Left colon (tissue), 2 donors: Measurements from ENCODE around the gene NDP. TPM values are rescaled to one million over a fixed set of nuclear protein-coding genes. Genes with fewer than 3 reads are reported as not detected.
"Not testable (repeated sequence)": the region's sequence is repeated elsewhere in the genome, so short reads cannot be mapped to it uniquely, and the experiment has no call there.

ENCODE experiments used
- ATAC-seq: fragments of 200-7000 bp; cut with Tn5 transposase; one replicate; pipeline ENCODE4 v1.9.1; 2020; ENCODE audit warnings: mild to moderate bottlenecking, moderate library complexity
- DNase-seq, 2 donors: peaks; one replicate each; pipeline ENCODE4 v3.0.0-alpha.2; 2020
- intact Hi-C, 2 donors: fragments of 100-400 bp; cut with DNase I in 1 of 2; cut with micrococcal nuclease in 1 of 2; formaldehyde crosslinking; loops; one replicate each; pipeline versions ENCODE4 v1.11.2 to v1.14.0; 2022; cut with DNase I, micrococcal nuclease
- total RNA-seq, 2 donors: library from RNA; stranded (reverse); fragmentation: NEBNext Ultra II Directional; extraction: Animal tissue kit (Norgen Biotek cat#: 25700); gene quantifications; one replicate each; pipeline ENCODE4 v1.2.1, GENCODE V29; 2021
- donor health status: DM: no; HTN: no; CAD: no.
- donor health status: DM: yes; HTN: yes; CAD: no.

Gene NDP
- total RNA-seq, 2 donors from 2014 or later: 0.17 TPM; not detected in 1

DNA sequence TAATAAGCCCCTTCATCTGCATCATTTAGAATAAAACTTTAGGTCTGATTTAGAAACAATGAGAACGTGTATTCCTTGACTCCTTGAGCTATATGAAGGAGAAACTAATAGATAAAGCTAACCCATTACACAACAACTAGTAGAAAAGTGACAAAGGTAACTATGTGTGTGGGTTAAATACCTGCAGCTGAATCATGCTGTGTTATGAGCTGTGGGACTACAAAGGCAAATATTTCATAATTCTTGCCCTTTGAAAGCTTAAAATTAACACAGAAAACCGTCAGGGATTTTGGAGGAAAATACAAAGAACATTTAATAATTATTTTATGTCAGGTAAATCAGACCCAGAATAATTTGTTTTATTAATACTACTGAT is 898 bp upstream of the NDP start:
- intact Hi-C loops: no loop called here
- DNase-seq (no peak), ATAC-seq (no peak)

- DNase-seq (no peak), ATAC-seq (peak; percentile 20)
- intact Hi-C loops: no loop called here
These were observed 926 bp downstream of the NDP start for GRCh38 chrX:43971966-43972961.

- DNase-seq (no peak), ATAC-seq (no peak)
- intact Hi-C loops: no loop called here
These were observed 2.7 kb downstream of the NDP start for GRCh38 chrX:43970528-43970927.

GRCh38 chrX:43969504-43970501 is 3.4 kb downstream of the NDP start:
- peak; percentile 45 for ATAC-seq
- no peak for DNase-seq
- intact Hi-C loops: no loop called here

GRCh38 chrX:43968359-43968781 is 4.8 kb downstream of the NDP start:
- DNase-seq (no peak), ATAC-seq (no peak)
- intact Hi-C loops: no loop called here

DNA sequence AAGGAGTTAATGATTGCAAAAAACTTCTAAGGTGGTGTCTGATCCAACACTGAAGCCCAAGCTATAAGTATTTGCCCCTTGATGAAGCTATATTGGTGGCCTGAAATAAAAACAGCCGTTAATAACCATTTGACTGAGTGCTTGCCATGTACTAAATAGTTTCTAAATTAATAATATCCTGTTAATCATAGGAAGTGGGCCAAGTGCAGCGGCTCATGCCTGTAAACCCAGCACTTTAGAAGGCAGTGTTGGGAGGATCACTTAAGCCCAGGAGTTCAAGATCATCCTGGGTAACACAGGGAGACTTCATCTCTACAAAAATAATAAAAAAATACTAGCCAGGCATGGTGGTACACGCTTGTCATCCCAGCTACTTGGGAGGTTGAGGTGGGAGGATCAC is 8.3 kb downstream of the NDP start:
- ATAC-seq (no peak), DNase-seq (no peak)
- intact Hi-C loops: loop anchor here in 1 of 2 donors (5.0 kb wide), 2 partner anchors 282 to 1222 kb away; no protein-coding TSS in a partner anchor

DNA sequence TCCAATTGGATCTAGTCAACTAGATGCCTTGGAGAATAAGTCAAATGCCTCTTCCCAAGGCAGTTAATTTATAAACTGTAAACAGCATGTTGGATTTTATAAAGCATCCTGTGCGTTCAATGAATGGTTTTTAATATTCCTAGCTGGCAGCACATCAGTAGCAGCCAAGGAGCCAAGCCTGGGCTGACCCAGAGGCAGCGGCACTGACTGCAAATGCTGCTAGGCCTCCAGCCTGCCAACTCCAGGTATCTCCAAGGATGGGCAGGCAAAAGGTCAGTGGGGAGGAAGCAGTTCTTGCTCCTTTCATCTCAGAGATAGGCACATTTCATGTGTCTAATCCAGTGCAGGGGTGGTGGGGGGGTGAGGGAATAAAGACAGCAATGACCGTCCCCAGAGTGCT is 9.5 kb downstream of the NDP start:
- no peak for DNase-seq
- no peak for ATAC-seq
- intact Hi-C loops: loop anchor here in 1 of 2 donors (5.0 kb wide), 2 partner anchors 284 to 1224 kb away; no protein-coding TSS in a partner anchor

DNA sequence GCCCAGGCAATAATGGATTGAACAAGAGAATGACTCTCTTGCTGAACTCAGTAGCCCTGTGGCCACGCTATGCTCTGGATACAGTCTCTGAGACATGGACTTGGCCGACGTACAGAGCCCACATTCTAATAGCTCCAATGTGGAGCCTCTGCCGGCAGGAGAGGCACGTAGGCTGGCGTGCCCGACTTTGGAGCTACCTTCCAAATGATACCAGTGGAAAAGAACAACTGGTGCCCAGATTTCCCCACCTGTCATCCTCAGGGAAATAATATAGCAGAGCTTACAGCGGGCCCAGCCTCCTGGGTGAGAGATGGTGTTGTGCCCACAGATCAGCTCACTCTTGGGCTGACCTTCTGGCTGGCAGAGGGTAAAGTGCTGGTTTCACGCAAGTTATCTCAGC is 10.6 kb downstream of the NDP start:
- no peak for ATAC-seq
- intact Hi-C loops: loop anchor here in 1 of 2 donors (5.0 kb wide), 2 partner anchors 285 to 1225 kb away; no protein-coding TSS in a partner anchor
- DNase-seq: no peak

- no peak for DNase-seq
- ATAC-seq: no peak
- intact Hi-C loops: loop anchor here in 1 of 2 donors (5.0 kb wide), 2 partner anchors 286 to 1226 kb away; no protein-coding TSS in a partner anchor
These were observed 11.5 kb downstream of the NDP start for GRCh38 chrX:43961699-43962098.

GRCh38 chrX:43958529-43958928 is 14.7 kb downstream of the NDP start:
- DNase-seq: no peak

DNA sequence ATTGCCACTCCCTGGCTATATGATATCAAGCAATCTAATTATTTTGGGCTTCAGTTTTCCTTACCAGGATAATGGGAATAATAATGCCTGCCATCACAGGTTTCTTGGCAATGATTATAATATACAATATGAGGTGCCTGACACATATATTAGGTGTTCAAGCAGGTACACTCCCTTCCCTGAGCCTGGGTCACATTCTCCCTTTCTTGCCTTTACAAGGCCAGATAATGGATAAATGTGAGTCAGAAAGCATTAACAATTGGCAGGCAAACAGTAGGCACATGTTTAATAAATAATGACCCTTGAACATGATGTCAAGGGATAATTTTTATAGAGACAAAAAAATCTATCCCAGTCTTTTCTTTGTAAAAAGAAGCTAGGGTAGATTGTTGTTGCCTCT is 17.2 kb downstream of the NDP start:
- intact Hi-C loops: no loop called here
- DNase-seq: no peak
- ATAC-seq: no peak

More at GRCh38 chrX:43958529-43958928, 14.7 kb downstream of the NDP start:
- ATAC-seq: peak; percentile 97
- intact Hi-C loops: no loop called here

- ATAC-seq: no peak
- intact Hi-C loops: no loop called here
These were observed 20.0 kb downstream of the NDP start for GRCh38 chrX:43953218-43953617.

GRCh38 chrX:43949669-43950068 is 23.5 kb downstream of the NDP start:
- peak; percentile 59 for ATAC-seq
- peak; percentile 27 to 34 for DNase-seq
- intact Hi-C loops: no loop called here

More at GRCh38 chrX:43953218-43953617, 20.0 kb downstream of the NDP start:
- no peak for DNase-seq

- DNase-seq (no peak), ATAC-seq (no peak)
- intact Hi-C loops: no loop called here
These were observed 32.2 kb downstream of the NDP start for GRCh38 chrX:43940816-43941474.

DNA sequence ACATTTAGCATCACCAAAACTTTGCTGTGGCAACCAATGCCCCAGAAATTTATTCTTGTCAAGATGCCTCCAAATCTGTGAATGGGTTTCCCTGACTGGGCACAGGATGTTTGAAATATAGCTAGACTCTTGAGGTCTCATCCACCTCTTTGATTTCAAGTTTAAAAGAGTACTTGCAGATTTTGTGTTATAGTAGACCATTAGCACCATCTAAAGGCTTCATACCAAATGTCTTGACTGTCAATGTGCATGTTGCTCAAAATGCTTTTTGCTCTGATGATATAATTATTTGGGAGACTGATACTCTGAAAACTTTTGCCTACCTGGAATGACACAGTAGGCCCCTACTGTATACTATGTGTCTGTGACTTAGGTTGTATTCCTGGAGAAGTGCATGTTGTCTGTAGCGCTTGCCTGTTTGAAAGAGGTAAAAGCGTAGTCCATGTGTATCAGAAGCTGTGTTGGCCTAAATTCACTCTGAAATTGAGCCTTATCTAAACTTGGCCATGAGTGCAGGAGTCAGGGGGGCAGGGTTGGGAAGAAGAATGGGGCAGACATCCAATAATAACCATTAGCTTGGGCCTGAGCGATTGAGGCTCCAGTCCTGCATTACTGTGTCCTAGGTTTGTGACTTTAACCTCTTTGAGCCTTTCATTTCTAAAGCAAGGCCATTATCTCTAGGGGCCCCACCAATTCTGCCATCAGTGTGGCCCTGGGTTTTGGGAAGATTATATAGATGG is 33.8 kb downstream of the NDP start:
- DNase-seq (no peak), ATAC-seq (no peak)
- intact Hi-C loops: no loop called here

DNA sequence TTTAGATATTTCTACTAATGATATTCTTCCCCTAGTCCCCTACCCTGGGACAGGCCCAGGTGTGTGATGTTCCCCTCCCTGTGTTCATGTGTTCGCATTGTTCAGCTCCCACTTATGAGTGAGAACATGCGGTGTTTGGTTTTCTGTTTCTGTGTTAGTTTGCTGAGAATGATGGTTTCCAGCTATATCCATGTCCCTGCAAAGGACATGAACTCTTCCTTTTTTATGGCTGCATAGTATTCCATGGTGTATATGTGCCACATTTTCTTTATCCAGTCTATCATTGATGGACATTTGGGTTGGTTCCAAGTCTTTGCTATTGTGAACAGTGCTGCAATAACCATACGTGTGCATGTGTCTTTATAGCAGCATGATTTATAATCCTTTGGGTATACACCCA is 51.2 kb downstream of the NDP start:
- intact Hi-C loops, DNase-seq, ATAC-seq: not testable (repeated sequence)

DNA sequence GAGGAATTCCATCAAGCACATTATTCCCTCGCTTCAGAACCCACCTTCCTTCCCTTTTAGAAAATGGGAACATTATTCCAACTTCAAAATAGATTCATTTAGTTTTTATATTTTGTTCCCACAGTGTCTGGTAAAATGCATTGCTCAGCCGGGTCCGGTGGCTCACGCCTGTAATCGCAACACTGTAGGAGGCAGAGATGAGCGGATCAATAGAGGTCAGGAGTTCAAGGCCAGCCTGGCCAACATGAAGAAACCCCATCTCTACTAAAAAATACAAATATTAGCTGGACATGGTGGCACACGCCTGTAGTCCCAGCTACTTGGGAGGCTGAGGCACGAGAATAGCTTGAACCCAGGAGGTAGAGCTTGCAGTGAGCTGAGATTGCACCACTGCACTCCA is 62.4 kb downstream of the NDP start:
- intact Hi-C loops, ATAC-seq, DNase-seq: not testable (repeated sequence)

GRCh38 chrX:43910012-43910411 is 63.2 kb downstream of the NDP start:
- ATAC-seq: no peak
- no peak for DNase-seq
- intact Hi-C loops: no loop called here
